DOHH2 (cell line): ENCODE data around the gene MBD5.
"Not testable (repeated sequence)": the region's sequence is repeated elsewhere in the genome, so short reads cannot be mapped to it uniquely, and the experiment has no call there.

Experiments
- H3F3A ChIP-seq: fragments of 200-600 bp; sonication (generic), shearing (Covaris generic); 2 replicates; pipeline ENCODE4 v1.6.0; 2016; ENCODE audit warnings: antibody characterized with exemption, mild to moderate bottlenecking; ENCODE audit not compliant: control insufficient read depth, insufficient read depth
- H3K27ac ChIP-seq: fragments of 200-600 bp; sonication (generic); 2 replicates; pipeline ENCODE4 v1.5.1; 2014; ENCODE audit warnings: low read depth, mild to moderate bottlenecking, low read length, moderate library complexity
- H3K27me3 ChIP-seq: fragments of 200-600 bp; sonication (generic); 2 replicates; pipeline ENCODE4 v1.6.1; 2014; ENCODE audit warnings: mild to moderate bottlenecking, low read length, mixed read lengths; ENCODE audit not compliant: control insufficient read depth
- H3K36me3 ChIP-seq: fragments of 200-600 bp; sonication (generic); 2 replicates; pipeline ENCODE4 v1.6.1; 2014; ENCODE audit warnings: mild to moderate bottlenecking, low read length, moderate library complexity, mixed read lengths; ENCODE audit not compliant: control insufficient read depth
- H3K4me1 ChIP-seq: fragments of 200-600 bp; sonication (generic); 2 replicates; pipeline ENCODE4 v1.6.1; 2014; ENCODE audit warnings: mild to moderate bottlenecking, low read length, mixed read lengths; ENCODE audit not compliant: control insufficient read depth
- H3K4me2 ChIP-seq: fragments of 200-600 bp; sonication (generic); 2 replicates; pipeline ENCODE4 v1.6.0; 2014; ENCODE audit warnings: mild to moderate bottlenecking, low read length, moderate library complexity
- H3K4me3 ChIP-seq: fragments of 200-600 bp; sonication (generic); 2 replicates; pipeline ENCODE4 v1.5.1; 2014; ENCODE audit warnings: mild to moderate bottlenecking, low read length, mixed read lengths
- H3K79me2 ChIP-seq: fragments of 200-600 bp; sonication (generic); 2 replicates; pipeline ENCODE4 v1.6.1; 2014; ENCODE audit warnings: mild to moderate bottlenecking, low read length, mixed read lengths; ENCODE audit not compliant: control insufficient read depth
- H3K9me2 ChIP-seq: fragments of 200-600 bp; sonication (generic); replicated peaks from 2 replicates; pipeline ENCODE4 v1.6.1; 2014; ENCODE audit warnings: mild to moderate bottlenecking, low read length, mixed read lengths; ENCODE audit not compliant: control insufficient read depth
- H3K9me3 ChIP-seq: fragments of 200-600 bp; sonication (generic); 2 replicates; pipeline ENCODE4 v1.6.1; 2014; ENCODE audit warnings: antibody characterized with exemption, low read length, mixed read lengths; ENCODE audit not compliant: control insufficient read depth, insufficient read depth
- H4K20me1 ChIP-seq: fragments of 200-600 bp; sonication (generic); 2 replicates; pipeline ENCODE4 v1.6.0; 2014; ENCODE audit warnings: low read depth, mild to moderate bottlenecking, antibody characterized with exemption, low read length, moderate library complexity; ENCODE audit not compliant: control insufficient read depth, insufficient read depth
- EZH2phosphoT487 ChIP-seq: fragments of 200-600 bp; sonication (generic); IDR thresholded peaks from 2 replicates; pipeline ENCODE4 v1.6.1; 2017; ENCODE audit warnings: borderline replicate concordance, mild to moderate bottlenecking, antibody characterized with exemption, low read length, moderate library complexity, mixed read lengths
- TF ChIP-seq, protein P1 (sequence below): fragments of 200-600 bp; sonication (generic); IDR thresholded peaks from one replicate; pipeline ENCODE4 v1.5.1; 2014; ENCODE audit warnings: antibody characterized with exemption, mild to moderate bottlenecking, low read depth, low read length; ENCODE audit not compliant: poor library complexity, severe bottlenecking

Gene MBD5

DNA sequence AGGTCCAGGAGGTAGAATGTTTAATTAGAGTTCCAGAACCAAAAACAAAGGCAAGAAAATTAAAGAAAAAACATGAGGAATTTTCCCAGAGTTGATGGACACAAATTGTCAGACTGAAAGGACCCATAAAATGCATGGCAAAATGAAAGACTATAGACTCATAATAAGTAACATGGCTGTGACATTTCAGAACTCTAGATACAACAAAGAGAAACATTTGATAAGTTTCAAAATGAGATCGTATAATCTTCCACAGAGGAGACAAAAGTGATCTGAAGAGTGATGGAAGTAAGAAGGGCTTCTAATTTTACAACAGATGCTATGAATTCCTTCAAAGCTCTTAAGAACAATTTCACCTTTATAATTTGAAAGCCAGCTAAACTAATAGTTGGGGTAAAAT, 20.8 kb upstream of the MBD5 start:
- no peaks in the 10 kb centered on the region for H3K9me2 ChIP-seq
- no peak overlapping the region for H3K4me2 ChIP-seq
- H3K27me3 ChIP-seq = no peaks in the 10 kb centered on the region
- no peaks in the 10 kb centered on the region for H4K20me1 ChIP-seq
- no peaks in the 10 kb centered on the region for H3K4me1 ChIP-seq
- no peak overlapping the region for H3K27ac ChIP-seq
- H3K9me3 ChIP-seq = peaks cover 11% of the 10 kb centered on the region; the same call in 1 of the 2 replicates
- peaks cover 5% of the 10 kb centered on the region for H3K36me3 ChIP-seq
- H3F3A ChIP-seq = no peaks in the 10 kb centered on the region
- peaks cover 77% of the 10 kb centered on the region for H3K79me2 ChIP-seq
- TF ChIP-seq, protein P1, sequence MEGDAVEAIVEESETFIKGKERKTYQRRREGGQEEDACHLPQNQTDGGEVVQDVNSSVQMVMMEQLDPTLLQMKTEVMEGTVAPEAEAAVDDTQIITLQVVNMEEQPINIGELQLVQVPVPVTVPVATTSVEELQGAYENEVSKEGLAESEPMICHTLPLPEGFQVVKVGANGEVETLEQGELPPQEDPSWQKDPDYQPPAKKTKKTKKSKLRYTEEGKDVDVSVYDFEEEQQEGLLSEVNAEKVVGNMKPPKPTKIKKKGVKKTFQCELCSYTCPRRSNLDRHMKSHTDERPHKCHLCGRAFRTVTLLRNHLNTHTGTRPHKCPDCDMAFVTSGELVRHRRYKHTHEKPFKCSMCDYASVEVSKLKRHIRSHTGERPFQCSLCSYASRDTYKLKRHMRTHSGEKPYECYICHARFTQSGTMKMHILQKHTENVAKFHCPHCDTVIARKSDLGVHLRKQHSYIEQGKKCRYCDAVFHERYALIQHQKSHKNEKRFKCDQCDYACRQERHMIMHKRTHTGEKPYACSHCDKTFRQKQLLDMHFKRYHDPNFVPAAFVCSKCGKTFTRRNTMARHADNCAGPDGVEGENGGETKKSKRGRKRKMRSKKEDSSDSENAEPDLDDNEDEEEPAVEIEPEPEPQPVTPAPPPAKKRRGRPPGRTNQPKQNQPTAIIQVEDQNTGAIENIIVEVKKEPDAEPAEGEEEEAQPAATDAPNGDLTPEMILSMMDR = no peak
- no peak for TF ChIP-seq EZH2phosphoT487
- no peak overlapping the region for H3K4me3 ChIP-seq

DNA sequence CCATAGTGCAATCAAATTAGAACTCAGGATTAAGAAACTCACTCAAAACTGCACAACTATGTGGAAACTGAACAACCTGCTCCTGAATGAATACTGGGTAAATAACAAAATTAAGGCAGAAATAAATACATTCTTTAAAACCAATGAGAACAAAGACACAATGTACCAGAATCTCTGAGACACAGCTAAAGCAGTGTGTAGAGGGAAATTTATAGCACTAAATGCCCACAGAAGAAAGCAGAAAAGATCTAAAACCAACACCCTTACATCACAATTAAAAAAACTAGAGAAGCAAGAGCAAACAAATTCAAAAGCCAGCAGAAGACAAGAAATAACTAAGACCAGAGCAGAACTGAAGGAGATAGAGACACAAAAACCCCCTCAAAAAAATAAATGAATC, 18.5 kb upstream of the MBD5 start:
- not testable (repeated sequence) for H3K27me3 ChIP-seq, H3F3A ChIP-seq, H3K4me2 ChIP-seq, H3K36me3 ChIP-seq, H4K20me1 ChIP-seq, H3K9me2 ChIP-seq, H3K4me3 ChIP-seq, H3K4me1 ChIP-seq, H3K9me3 ChIP-seq, H3K27ac ChIP-seq
- H3K79me2 ChIP-seq = peaks cover 78% of the 10 kb centered on the region

DNA sequence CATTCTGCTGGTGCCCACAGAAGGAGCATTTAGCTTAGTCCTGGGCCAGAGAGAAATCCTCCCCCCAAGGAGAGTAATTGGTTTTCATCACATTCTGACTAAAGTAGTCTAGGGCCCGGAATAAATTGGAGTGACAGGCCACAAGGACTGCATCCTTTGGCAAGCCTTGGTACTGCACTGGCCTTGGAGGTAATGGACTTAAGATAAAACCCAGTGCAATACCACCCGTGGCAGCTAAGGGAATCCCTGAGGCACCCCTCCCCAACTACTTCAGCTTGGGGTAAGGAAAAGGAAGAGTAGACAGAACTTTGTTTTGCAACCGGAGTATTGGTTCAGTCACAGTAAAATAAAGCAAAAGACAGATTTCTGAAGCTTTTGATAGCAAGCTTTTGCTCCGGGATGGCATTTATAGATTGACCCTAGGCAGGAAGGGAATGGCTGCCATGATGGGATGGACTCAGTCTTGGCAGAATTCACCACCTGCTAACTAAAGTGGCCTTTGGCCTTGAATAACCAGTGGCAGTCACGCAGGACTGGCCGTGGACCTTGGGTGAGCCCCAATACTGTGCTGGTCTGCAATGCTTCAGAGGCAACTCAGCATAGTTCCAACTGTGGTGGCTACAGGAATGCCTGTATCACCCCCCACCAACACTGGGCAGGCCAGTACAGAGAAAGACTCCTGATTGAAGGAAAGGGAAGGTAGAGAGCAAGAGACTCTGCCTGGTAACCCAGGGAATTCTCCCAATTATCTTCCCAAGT, 14.5 kb upstream of the MBD5 start:
- Histone ChIP-seq H3K4me2 (no peak overlapping the region), H3K4me1 (no peaks in the 10 kb centered on the region), H3K9me3 (peaks cover 8% of the 10 kb centered on the region; the same call in 1 of the 2 replicates), H3K4me3 (no peak overlapping the region), H4K20me1 (no peaks in the 10 kb centered on the region), H3K9me2 (no peaks in the 10 kb centered on the region), H3K27ac (no peak overlapping the region), H3K79me2 (peaks cover 85% of the 10 kb centered on the region), H3F3A (no peaks in the 10 kb centered on the region), H3K27me3 (no peaks in the 10 kb centered on the region), H3K36me3 (no peaks in the 10 kb centered on the region)
- no peak for TF ChIP-seq EZH2phosphoT487
- TF ChIP-seq, protein P1 = no peak

DNA sequence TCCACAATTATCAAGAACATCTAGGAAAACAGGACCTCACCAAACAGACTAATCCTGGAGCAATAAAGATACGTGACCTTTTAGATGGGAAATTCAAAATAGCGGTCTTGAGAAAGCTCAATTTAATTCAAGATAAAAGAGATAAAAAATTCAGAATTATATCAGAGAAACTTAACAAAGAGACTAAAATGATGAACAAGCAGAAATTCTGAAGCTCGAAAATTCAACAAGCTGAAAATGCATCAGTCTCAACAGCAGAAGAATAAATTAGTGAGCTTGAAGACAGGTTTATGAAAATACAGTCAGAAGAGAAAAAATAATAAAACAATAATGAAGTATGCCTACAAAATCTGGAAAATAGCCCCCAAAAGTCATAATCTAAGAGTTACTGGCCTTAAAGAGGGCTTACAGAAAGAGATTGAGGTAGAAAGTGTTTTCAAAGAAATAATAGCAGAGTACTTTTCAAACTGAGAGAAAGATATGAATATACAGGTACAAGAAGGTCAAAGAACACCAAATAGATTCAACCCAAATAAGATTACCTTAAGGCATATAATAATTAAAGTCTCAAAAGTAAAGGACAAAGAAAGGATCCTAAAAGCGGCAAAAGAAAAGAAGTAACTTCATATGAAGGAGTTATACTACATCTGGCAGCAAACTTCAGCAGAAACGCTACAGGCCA, 13.5 kb upstream of the MBD5 start:
- H3K27me3 ChIP-seq = no peaks in the 10 kb centered on the region
- H3K4me3 ChIP-seq = no peak overlapping the region
- TF ChIP-seq EZH2phosphoT487 = no peak
- TF ChIP-seq, protein P1 = no peak
- H3K27ac ChIP-seq = no peak overlapping the region
- H3K36me3 ChIP-seq = no peaks in the 10 kb centered on the region; the same call in 1 of the 2 replicates
- H3K4me2 ChIP-seq = no peak overlapping the region
- H3K79me2 ChIP-seq = peaks cover 86% of the 10 kb centered on the region
- H3K9me3 ChIP-seq = peaks cover 10% of the 10 kb centered on the region; the same call in 1 of the 2 replicates
- H3K9me2 ChIP-seq = no peaks in the 10 kb centered on the region
- H4K20me1 ChIP-seq = no peaks in the 10 kb centered on the region
- H3F3A ChIP-seq = no peaks in the 10 kb centered on the region
- no peaks in the 10 kb centered on the region for H3K4me1 ChIP-seq

DNA sequence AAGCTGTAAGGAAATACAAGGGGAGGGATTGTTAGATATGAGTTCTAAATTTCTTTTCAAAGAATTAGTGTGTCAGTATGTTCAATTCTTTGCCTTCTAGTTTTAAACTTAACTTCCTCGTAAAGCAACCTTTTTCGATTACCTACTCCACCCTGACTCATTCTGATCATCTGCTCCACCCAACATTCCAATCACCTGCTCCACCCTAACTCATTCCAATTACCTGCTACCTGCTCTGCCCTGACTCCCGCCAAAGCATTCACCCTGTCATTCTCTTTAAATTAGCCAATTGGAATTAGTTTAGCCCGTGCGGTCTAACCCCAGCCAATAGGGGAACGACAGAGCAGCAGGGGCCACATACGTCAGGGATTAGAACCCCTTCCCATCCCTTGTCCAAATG, 12.5 kb upstream of the MBD5 start:
- H3F3A ChIP-seq, H4K20me1 ChIP-seq, H3K4me1 ChIP-seq, H3K27ac ChIP-seq, H3K9me3 ChIP-seq, H3K36me3 ChIP-seq, H3K4me2 ChIP-seq, H3K9me2 ChIP-seq, H3K27me3 ChIP-seq, H3K4me3 ChIP-seq: not testable (repeated sequence)
- H3K79me2 ChIP-seq = peaks cover 91% of the 10 kb centered on the region
